HG03469 (cell line): ENCODE measurements around the gene SAA2.
A peak's percentile ranks its signal among the peaks of the same experiment; 100 is the strongest.
"Not testable (repeated sequence)": the region's sequence is repeated elsewhere in the genome, so short reads cannot be mapped to it uniquely, and the experiment has no call there.

ENCODE experiments used
- ATAC-seq: cut with Tn5 transposase; IDR thresholded peaks from one replicate; pipeline ENCODE4 v1.9.1; 2021; ENCODE audit warnings: mild to moderate bottlenecking, moderate library complexity, moderate number of reproducible peaks; ENCODE audit not compliant: unreplicated experiment

The SAA2 gene

DNA sequence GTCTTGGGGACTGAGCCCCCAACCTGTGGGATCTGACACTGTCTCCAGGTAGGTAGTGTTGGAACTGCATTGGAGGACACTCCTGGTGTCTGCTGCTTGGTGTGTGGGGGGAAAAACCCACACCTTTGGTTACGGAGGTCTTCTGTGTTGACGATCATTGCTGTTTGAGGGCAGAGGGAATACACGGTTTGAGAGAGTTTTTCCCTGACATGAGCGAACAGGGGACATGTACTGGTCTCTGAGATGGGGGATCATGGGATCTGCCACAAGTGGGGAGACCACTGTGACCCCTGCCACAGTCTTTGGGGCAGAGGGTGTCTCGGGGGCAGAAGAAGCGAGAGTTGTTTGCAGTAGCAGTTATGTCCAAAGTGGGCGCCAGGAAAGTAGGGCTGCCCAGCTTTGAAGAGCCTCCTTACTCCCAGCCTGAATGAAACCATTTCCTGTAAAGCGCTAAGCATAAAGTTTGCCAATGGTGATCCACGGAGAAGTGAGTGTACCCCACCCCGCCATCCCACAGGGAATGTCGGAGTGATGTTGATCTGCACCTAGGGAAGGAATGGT, 5.4 kb upstream of the SAA2 start:
- no peak for ATAC-seq

DNA sequence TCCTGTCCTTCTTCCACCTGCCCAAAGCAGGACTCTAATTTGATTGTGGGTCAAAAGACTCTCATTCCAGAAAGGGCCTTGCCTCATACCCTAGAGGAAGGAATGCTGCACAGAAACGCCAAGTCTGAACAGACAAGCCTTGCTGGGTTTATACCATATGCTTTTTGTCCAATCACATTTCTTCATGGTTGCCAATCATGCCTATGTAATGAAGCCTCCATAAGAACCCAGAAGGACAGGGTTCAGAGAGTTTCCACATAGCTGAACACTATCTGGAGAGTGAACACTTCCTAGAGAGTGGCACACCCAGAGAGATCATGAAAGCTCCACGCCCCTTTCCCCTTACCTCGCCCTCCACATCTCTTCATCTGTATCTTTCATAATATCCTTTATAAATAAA, 4.8 kb upstream of the SAA2 start:
- no peak for ATAC-seq

DNA sequence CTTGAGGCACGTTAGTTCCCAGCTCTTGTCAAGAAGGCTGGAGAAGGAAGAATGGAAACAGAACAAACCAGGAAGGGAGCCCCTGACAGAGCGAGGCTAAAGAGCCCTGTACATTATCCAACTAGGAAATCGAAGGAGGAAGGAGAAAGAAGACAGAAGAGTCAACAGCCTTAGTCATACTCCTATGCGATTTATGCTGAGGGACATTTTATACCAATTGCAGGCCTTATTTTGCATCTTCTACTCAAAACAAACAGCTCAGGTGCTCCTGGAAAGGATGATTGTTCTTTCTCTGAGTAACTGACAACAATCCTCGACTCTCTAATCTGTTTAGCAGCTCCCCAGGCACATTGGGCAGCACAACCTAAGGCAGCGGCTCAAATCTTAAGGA, 1.3 kb downstream of the SAA2 start:
- not testable (repeated sequence) for ATAC-seq

DNA sequence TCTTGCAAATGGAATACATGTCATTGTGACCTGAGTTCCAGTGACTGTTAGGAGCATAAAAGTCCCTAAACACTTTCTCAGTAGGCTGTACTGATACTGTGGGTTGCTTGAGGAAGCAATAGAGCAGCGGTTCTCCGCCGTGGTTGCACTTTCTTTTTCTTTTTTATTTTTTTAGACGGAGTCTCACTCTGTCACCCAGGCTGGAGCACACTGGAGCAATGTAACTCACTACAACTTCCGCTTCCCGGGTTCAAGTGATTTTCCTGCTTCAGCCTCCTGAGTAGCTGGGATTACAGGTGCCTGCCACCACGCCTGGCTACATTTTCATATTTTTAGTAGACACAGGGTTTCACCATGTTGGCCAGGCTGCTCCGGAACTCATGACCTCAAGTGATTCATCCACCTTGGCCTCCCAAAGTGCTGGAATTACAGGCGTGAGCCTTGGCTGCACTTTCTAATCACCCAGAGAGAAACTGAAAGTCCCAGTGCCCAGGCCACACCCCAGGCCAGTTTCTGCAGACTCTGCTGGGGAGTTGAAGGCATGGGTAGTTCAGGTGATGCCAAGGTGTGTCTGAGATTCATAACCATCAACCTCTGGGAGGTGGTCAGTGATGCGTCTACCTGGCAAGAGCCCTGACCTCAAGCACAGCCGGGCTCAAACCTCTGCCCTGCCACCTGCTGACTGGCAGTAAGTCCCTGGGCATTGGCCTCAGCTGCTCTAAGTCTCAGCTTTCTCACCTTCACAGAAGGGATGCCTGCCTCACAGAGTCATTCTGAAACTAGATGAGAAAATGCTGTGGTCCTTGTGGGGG, 1.9 kb downstream of the SAA2 start:
- peak; percentile 70 for ATAC-seq

DNA sequence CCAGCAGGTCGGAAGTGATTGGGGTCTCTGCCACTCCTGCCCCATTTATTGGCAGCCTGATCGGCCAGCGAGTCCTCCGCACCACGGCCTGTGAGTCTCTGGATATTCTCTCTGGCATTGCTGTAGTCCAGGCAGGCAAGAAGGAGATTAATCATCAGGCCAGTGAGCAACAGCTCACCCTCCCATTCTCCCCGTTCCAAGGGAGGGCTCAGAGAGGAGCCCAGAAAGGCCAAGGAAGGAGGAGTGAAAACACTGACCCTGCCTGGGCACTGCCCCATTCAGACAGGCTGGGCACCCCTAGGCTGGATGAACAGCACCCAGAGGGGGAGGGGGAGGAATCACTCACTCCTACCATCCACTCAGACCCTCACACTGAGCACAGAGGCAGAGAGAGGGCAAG, 3.1 kb downstream of the SAA2 start:
- no peak for ATAC-seq

DNA sequence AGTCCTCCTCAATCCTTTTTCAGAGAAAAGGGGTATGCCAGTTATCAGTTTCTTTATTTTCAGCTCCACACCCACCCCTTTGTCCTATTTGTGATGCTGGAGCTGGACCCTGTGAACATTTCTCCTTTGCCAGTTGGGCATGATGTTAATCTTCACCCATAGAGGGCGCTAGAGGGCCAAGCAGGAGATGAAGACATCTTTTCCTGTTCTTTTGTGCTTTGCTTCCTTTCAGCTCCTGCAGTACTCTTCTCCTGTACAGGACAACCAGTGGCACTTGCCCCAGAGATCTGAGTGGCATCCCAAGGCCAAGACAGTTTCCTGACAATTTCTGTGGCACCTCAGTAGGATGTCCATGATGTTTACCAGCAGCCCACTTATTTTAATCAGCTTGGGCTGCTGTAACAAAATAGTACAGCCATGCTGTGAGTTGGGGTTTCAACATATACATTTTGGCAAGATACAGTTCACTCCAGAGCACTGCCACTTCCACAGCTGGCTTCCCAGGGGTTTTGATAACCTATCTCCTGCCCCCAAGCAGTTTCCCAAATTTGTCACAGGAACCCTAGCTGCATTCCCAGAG, 4.6 kb downstream of the SAA2 start:
- ATAC-seq: no peak

DNA sequence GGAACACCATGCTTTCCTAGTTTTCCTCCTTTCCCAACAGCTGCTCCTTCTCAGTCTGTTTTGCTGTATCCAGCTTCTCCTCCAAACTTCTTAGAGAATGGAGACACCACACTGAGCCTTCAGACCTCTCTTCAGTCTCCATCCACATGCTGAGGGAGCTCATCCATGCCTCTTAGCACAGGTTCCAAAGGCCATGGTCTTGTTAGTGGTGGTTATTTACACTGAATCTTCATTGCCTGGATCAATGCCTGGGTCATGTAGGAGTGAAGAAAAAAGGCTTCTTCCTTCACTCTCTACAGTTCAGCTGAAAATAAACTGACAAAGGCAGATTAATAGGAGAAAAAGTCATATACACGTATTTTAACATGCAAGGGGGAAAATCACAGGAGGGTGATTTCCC, 8.8 kb downstream of the SAA2 start:
- no peak for ATAC-seq

DNA sequence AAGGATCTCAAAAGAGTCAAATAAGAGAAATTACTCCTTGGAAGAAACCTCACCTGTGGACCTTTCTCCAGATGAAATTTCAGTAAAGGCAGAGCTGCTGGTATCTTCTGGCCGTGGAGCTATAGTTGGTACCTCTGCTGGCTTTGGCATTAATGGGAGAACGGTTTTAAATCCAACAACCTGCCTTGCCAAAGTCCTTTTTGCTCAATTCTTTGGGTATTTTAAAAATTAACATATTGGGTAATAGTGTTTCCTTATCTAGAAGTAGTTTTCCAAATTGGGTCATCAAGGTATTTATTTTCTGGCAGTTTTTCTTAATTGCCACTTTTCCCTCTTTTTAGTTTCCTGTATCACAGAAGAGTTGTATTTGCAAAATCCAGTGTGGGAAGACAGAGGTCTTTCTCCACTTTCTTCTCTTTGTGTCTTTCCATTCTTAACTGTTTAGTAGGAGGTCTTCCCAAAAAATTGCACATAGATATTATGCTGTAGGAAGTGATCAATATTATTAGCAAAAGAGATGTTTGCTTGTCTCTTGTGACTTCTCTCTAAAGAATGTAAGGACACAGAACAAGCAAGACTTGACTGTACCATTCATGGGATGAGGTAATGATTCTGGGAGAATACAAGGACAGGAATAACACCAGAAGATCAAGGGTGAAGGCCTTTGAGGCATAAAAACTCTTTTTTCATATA, 11.7 kb downstream of the SAA2 start, which contains the start of gene SAA4:
Gene SAA4, minus strand, starts transcription at position 139 of the 693 bp plus-strand sequence. CDS start 876 bp downstream, outside the sequence.
- no peak for ATAC-seq

DNA sequence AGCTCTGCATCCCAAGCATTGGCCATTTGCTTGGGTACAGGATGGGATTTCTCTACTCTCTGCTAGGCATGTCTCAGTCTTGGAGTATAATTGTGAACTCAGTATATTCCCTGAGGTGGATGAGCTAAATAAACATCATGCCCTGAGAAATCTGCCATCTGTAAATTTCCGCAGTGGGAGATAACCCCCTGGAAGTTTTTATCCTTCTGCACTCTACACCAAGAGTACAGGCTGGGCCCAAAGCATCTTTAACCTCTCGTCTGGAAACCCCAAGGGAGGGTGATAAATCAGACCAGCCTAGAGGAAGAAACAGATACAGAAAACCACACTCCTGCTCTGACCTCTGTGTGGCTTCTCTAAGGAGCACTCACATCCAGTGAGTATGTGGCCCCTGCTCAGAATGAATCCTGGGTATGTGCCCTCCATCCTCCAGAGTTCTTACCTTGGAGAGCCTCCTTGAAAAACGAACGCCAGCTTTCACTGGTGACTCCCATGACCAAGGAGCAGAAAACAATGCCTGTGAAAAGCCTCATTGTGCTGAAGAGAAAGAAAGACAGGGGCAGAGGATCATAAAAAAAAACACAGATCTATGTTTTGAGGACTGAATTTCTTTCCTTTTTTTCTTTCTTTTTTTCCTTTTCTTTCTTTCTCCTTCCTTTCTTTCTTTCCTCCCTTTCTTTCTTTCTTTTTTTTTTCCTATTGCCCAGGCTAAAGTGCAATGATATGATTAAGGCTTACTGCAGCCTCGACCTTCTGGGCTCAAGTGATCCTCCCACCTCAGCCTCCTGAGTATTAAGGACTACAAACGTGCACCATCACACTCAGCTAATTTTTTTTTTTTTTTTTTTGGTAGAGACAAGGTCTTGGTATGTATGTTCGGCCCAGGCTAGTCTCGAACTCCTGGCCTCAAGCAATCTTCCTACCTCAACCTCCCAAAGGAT, 12.8 kb downstream of the SAA2 start:
- no peak for ATAC-seq

DNA sequence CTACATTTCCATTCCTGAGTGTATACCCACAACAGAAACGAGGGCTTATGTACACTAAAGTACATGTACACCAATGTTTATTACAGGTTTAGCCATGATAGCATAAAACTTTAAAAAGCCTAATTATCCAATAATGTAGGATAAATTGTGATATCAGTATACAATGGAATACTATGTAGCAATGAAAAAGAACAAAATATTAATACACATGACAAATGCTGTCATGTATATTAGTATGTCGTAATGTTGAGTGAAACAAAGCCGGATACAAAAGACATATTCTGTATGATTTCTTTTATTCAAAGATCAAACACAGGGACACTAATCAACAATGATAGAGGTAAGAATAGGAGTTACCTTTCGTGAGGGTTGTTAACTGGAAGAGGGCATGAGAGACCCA, 14.6 kb downstream of the SAA2 start:
- no peak for ATAC-seq

DNA sequence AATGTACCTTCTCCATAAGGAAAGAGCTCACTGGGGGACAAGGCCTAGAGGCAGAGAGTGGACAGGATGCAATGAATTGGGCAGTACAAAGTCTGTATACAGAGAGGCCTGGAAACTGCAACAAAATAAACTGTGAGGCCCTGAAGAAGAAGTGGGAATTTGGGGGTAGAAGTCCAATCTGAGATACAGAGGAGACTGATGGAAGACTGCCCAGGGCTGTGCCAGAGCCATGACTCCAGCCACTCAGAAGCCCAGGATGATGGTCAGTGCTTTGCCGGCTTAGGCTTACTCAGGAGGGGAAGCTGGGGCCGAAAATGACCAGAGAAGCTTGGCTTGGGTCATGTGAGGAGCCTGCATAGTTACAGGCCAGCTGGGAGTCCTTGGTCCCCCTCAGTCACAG, 17.6 kb downstream of the SAA2 start:
- ATAC-seq: no peak

DNA sequence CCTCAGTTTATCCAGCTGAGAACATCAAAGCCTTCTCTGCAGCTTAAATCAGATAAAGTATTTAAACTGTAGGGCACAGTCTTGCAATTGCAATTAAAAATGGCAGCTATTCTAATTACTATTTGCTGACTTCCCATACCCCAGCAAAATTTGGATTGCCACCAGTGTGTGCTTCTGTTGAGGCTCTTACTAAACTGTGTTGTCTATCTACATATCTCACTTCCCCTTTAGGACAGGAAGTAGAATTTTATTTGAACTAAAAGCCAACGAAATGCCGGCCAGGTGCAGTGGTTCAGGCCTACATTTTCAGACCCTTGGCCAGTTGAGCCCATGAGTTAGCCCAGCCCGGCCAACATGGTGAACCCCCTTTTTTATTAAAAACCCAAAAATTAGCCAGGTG, 19.0 kb downstream of the SAA2 start:
- peak; percentile 87 for ATAC-seq

DNA sequence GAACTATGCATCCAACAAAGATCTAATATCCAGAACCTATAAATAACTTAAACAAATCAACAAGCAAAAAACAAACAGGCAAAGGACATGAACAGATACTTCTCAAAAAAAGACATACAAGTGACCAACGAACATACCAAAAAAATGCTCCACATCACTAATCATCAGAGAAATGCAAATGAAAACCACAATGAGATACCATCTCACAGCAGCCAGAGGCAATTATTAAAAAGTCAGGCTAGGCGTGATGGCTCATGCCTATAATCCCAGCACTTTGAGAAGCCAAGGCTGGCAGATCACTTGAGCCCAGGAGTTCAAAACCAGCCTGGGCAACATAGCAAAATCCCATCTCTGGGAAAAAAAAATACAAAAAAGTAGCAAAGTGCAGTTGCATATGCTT, 22.6 kb downstream of the SAA2 start:
- peak; percentile 38 for ATAC-seq

DNA sequence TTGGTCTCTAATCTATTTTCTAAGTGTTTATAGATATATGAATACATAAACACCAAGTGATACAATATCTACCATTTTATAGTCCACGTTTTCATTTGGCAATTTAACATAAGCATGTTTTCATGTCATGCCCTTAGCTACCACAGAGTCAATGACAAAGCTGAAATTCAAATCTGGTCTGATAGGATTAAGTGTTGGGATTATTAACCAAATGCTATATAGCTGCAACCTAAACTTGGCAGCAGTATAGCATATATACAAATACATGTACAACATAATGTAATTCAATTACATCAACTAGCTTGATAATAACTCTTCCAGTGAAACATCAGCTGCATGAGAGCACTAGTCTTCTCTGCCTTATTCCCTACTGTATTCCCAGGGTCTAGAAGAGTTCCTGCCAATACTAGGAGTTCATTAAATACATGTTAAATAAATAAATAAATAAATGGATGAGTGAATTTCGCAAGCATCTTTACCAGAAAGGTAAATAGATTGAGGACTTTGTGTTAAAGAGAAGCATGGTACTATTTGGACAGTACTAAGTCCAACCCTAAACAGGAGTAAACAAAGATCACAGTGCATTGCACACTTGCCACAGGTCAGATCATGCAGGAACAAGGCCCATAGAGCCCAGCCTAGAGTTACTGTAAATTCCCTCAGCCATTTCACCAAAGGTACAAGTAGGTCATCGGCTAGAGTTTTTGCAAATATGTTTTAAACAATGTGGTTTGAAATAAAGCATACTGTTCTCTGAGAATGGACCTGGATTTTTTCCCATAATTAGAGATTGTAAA, 24.7 kb downstream of the SAA2 start:
- ATAC-seq: no peak

DNA sequence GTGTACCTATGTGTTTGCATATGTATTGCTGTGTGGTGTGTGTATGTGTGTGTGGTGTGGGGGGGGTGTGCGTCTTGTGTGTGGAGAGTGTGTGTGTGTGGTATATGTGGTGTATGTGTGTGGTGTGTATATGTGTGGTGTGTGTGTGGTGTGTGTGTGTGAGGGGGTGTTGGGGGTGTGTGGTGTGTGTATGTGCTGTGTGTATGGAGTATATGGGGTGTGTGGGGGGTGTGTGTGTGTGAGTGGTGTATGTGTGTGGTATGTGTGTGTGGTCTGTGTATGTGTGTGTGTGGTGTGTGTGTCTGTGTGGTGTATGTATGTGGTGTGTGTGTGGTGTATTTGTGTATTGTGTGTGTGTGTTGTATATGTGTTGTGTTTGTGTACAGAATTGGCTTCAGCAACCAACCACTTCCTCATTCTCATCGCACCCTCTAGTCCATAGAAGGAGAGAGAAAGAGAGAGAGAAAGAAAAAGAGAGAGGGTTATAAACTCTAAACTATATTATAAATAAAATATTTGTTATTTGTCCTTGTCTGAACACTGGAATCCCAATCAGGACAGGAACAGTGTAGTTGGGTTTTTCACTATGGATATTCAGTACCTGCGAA, 25.6 kb downstream of the SAA2 start:
- ATAC-seq: no peak

DNA sequence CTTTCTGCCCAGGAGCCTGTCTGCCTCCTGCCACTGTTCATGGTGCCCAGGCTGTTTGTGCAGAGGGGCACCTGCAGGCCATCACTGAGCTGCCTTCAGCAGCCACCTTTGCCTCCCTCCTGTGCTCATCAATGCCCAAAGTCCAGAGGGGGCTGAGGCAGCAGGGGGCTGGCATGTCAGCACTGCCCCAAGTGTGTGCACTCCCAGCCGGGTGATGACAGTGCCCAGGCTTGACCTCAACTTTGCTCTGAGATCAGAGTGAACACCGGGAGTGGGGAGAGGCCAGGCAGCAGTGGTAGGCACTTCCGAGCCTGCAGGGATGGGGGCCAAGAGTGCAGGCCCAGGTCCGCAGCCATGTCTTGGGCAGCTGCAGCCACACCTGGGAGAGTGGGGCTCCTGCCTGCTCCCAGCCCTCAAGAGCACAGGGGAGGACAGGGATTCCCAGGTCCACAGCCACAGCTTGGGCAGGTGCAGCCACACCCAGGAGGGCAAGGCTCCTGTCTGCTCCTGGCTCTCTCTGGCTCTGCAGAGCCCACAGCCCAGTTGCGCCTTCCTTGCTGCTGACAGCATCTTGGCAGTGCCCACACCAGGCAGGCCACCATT, 27.1 kb downstream of the SAA2 start:
- ATAC-seq: no peak

DNA sequence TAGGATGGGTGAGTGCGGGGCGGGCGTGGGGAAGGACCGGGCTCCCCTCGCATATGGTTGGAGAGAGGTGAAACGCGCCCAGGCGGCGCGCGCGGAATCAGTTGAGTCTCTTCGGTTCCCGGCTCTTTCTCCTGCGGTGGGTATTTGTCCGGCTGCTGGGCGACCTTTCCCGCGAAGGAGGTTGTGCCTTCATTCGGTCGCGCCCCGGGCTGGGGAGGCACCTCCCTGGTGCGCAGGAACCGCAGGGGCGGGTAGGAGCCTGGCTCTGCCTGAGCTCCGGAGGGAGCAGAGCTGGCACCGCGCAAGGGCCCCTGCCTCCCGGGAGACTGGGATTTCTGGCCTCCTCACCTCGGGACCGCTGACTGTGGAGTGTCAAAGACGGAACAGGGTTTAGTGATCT, 39.4 kb downstream of the SAA2 start:
- no peak for ATAC-seq

DNA sequence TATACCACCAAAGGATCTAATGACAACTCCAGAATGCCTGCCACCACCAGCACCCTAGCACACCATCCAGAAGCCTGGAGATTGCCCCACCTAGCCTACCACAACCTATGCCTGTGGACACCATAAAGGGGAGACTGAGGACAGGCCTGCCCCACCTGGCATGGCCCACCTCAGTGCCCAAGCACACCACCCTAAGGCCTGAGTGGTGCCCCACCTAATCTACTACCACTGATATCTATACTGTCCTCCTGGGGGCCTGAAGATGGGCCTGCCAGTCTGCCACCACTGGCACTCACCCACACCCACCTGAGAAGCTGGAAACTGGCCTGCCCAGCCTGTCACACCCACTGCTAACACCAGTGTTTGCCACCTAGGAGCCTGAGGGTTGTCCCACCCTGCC, 43.7 kb downstream of the SAA2 start:
- ATAC-seq: no peak

DNA sequence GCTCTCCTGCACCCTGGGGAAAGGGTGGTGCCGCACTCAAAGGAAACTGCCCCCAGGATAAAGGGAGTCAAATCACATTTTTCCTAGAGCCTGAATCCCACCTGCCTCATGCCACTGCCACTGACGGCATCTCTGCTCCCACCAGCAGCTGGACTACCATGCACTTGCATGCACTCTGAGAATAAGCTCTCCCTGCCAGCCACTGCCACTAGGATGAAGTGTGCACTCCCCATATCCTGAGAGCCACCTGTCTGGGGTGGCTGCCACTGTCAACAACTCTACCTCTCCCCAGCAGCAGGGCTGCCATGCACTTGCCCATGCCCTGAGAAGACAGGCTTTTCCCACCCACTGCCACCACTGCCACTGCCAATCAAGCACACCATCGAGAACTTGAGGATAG, 44.2 kb downstream of the SAA2 start:
- no peak for ATAC-seq
